Neural progenitor cell (in vitro differentiated cells): ENCODE results near the gene DAPK2.

Experiments
- EZH2 ChIP-seq: fragments of 200-600 bp; sonication (generic); IDR thresholded peaks from 2 replicates; pipeline ENCODE4 v1.6.1; 2017; ENCODE audit warnings: antibody characterized with exemption, mild to moderate bottlenecking, moderate library complexity
- EZH2phosphoT487 ChIP-seq: fragments of 200-600 bp; sonication (generic); IDR thresholded peaks from 2 replicates; pipeline ENCODE4 v1.6.1; 2017; ENCODE audit warnings: antibody characterized with exemption
- TF ChIP-seq, protein P1 (sequence below): fragments of 200-600 bp; sonication (generic); IDR thresholded peaks from 2 replicates; pipeline ENCODE4 v1.5.1; 2017; ENCODE audit warnings: antibody characterized with exemption, mild to moderate bottlenecking

DNA sequence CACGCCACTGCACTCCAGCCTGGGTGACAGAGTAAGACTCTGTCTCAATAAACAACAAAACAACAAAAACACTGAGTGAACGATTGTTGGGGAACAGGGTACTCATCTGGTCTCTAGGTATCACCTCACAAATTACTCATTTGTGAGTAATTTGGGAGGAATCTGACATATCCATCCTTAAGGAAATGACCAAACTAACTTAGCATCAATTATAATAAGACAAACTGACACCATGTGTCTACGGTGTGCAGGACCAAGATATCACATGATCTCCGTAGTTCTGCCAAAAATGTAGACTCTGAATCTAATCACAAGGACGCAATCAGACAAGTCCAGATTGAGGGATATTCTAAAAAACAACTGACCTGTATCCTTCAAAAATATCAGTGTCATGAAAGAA is 12.0 kb upstream of the DAPK2 start:
- TF ChIP-seq, protein P1, sequence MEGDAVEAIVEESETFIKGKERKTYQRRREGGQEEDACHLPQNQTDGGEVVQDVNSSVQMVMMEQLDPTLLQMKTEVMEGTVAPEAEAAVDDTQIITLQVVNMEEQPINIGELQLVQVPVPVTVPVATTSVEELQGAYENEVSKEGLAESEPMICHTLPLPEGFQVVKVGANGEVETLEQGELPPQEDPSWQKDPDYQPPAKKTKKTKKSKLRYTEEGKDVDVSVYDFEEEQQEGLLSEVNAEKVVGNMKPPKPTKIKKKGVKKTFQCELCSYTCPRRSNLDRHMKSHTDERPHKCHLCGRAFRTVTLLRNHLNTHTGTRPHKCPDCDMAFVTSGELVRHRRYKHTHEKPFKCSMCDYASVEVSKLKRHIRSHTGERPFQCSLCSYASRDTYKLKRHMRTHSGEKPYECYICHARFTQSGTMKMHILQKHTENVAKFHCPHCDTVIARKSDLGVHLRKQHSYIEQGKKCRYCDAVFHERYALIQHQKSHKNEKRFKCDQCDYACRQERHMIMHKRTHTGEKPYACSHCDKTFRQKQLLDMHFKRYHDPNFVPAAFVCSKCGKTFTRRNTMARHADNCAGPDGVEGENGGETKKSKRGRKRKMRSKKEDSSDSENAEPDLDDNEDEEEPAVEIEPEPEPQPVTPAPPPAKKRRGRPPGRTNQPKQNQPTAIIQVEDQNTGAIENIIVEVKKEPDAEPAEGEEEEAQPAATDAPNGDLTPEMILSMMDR: no peak
- TF ChIP-seq EZH2 (no peak), EZH2phosphoT487 (no peak)
